ACC112 (cell line): ENCODE data around the gene TFAM.
A peak's percentile ranks its signal among the peaks of the same experiment; 100 is the strongest.

Source experiments
- H2AFZ ChIP-seq: fragments of 200-600 bp; sonication (generic); one replicate; pipeline ENCODE4 v1.6.0; 2017; ENCODE audit warnings: antibody characterized with exemption, low read length; ENCODE audit not compliant: unreplicated experiment
- H3K27ac ChIP-seq: fragments of 200-600 bp; sonication (generic); 2 replicates; pipeline ENCODE4 v1.5.1; 2014; ENCODE audit warnings: low read depth, mild to moderate bottlenecking, antibody characterized with exemption, low read length, moderate library complexity
- H3K27me3 ChIP-seq: fragments of 200-600 bp; sonication (generic); 2 replicates; pipeline ENCODE4 v1.6.1; 2014; ENCODE audit warnings: mild to moderate bottlenecking, antibody characterized with exemption, low read length, moderate library complexity, mixed read lengths; ENCODE audit not compliant: insufficient read depth
- H3K36me3 ChIP-seq: fragments of 200-600 bp; sonication (generic); 2 replicates; pipeline ENCODE4 v1.6.1; 2016; ENCODE audit warnings: mild to moderate bottlenecking, antibody characterized with exemption, low read length, moderate library complexity, mixed read lengths; ENCODE audit not compliant: insufficient read depth
- H3K4me1 ChIP-seq: fragments of 200-600 bp; sonication (generic); one replicate; pipeline ENCODE4 v1.6.1; 2016; ENCODE audit warnings: low read length, mixed read lengths; ENCODE audit not compliant: insufficient read depth, unreplicated experiment, control insufficient read depth
- H3K4me3 ChIP-seq: fragments of 200-600 bp; sonication (generic); 2 replicates; pipeline ENCODE4 v1.5.1; 2014; ENCODE audit warnings: mild to moderate bottlenecking, low read depth, low read length
- H3K79me2 ChIP-seq: fragments of 200-600 bp; sonication (generic); one replicate; pipeline ENCODE4 v1.6.0; 2016; ENCODE audit warnings: low read length; ENCODE audit not compliant: control insufficient read depth, unreplicated experiment, insufficient read depth

TFAM gene

GRCh38 chr10:58356756-58357155, 28.5 kb upstream of the TFAM start:
- no peak overlapping the region for H2AFZ ChIP-seq
- H3K36me3 ChIP-seq, result no peaks in the 10 kb centered on the region
- no peaks in the 10 kb centered on the region for H3K27me3 ChIP-seq
- H3K4me3 ChIP-seq, result no peak overlapping the region
- peaks cover 28% of the 10 kb centered on the region for H3K4me1 ChIP-seq
- no peak overlapping the region for H3K27ac ChIP-seq
- peaks cover 9% of the 10 kb centered on the region for H3K79me2 ChIP-seq

DNA sequence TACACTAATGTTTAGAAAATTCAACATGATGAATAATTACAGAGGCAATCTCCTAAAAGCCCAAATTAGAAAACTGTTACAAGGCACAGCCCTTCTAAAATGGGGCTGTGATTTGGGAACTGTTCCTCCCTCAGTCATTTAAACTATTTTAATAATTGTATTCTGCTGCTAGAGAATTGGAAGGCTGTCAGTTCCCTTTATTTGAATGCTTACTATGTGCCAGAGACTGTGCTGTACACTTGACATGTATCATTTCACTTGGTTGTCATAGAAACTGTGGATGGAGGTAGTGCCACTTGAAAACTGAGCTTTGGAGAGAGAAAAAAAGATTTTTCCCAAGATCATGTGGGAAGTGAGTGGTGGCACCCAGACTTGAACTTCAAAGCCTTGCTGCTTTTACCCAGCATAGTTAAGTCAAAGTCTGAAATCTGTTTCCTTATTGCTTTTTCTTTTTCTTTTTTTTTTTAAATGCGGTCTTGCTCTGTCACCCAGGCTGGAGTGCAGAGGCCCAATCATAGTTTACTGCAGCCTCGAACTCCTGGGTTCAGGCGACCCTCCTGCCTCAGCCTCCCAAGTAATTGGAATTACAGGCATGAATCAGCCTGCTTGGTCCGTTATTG, 26.8 kb upstream of the TFAM start:
- Histone ChIP-seq H3K36me3 (no peaks in the 10 kb centered on the region), H3K27ac (no peak overlapping the region), H3K27me3 (no peaks in the 10 kb centered on the region), H2AFZ (no peak overlapping the region), H3K79me2 (peaks cover 2% of the 10 kb centered on the region), H3K4me1 (peaks cover 36% of the 10 kb centered on the region), H3K4me3 (no peak overlapping the region)

- H3K4me3 ChIP-seq, result no peak overlapping the region
- peaks cover 2% of the 10 kb centered on the region for H3K79me2 ChIP-seq
- H3K4me1 ChIP-seq, result peaks cover 36% of the 10 kb centered on the region
- no peaks in the 10 kb centered on the region for H3K27me3 ChIP-seq
- no peaks in the 10 kb centered on the region for H3K36me3 ChIP-seq
- no peak overlapping the region for H2AFZ ChIP-seq
- H3K27ac ChIP-seq, result no peak overlapping the region
Observed at GRCh38 chr10:58358947-58359346, 26.3 kb upstream of the TFAM start.

- H3K79me2 ChIP-seq, result peaks cover 2% of the 10 kb centered on the region
- H3K4me1 ChIP-seq, result peaks cover 36% of the 10 kb centered on the region
- H2AFZ ChIP-seq, result no peak overlapping the region
- H3K27ac ChIP-seq, result no peak overlapping the region
- 0 out of 2 replicates have a peak, but pooled peaks cover under 1% of the 10 kb centered on the region for H3K36me3 ChIP-seq
- H3K4me3 ChIP-seq, result no peak overlapping the region
- no peaks in the 10 kb centered on the region for H3K27me3 ChIP-seq
Observed at GRCh38 chr10:58359541-58359940, 25.7 kb upstream of the TFAM start.

DNA sequence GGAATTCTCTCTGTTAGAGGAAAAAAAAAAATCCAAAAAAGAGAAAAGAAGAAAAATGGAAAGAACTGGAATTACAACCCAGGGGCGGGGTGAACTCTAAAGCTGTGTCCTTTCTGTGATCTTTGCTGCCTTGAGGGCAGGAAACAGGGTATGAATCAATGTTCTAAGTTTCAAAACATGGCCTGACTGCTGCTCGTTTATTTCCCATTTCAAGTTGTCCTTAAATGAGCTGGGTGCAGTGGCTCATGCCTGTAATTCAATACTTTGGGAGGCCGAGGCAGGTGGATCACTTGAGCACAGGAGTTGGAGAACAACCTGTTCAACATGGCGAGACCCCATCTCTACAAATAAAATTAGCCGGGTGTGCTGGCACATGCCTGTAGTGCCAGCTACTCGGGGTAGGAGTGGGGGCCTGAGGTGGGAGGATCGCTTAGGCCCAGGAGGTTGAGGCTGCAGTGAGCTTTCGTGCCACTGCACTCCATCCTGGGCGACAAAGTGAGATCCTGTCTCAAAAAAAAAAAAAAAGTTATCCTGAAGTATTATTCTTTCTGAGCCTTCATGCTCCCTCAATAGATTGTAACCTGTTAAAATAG, 24.7 kb upstream of the TFAM start:
- Histone ChIP-seq H3K4me1 (peaks cover 36% of the 10 kb centered on the region), H3K27ac (no peak overlapping the region), H3K79me2 (peaks cover 2% of the 10 kb centered on the region), H3K27me3 (no peaks in the 10 kb centered on the region), H3K4me3 (no peak overlapping the region), H3K36me3 (0 out of 2 replicates have a peak, but pooled peaks cover 4% of the 10 kb centered on the region), H2AFZ (no peak overlapping the region)

DNA sequence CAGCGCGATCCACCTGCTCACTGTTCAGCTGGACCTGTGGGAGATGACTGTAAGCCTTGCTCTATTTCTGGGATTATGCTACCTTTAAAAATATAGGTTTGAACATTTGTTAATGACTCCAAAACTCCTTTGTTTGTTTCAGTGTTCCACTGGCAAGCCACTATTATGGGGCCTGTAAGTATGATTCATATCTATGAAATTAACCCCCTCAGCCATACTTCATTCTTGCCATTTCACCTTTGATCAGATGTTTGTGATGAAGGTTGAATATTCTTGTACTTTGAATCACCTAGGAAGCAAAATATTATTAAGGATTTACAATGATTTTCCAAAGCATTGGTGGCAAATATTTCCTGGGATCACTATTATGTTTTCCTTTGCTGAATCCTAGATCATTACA, 23.9 kb upstream of the TFAM start:
- Histone ChIP-seq H3K36me3 (0 out of 2 replicates have a peak, but pooled peaks cover 4% of the 10 kb centered on the region), H3K27me3 (no peaks in the 10 kb centered on the region), H3K4me1 (peaks cover 35% of the 10 kb centered on the region), H3K4me3 (no peak overlapping the region), H2AFZ (no peak overlapping the region), H3K79me2 (peaks cover 2% of the 10 kb centered on the region), H3K27ac (no peak overlapping the region)

GRCh38 chr10:58362027-58362789, 23.0 kb upstream of the TFAM start:
- Histone ChIP-seq H3K36me3 (0 out of 2 replicates have a peak, but pooled peaks cover 4% of the 10 kb centered on the region), H3K27ac (peak overlapping the region; percentile 14), H3K4me3 (no peak overlapping the region)

GRCh38 chr10:58367069-58367468, 18.1 kb upstream of the TFAM start:
- H3K27me3 ChIP-seq, result no peaks in the 10 kb centered on the region
- no peaks in the 10 kb centered on the region for H3K79me2 ChIP-seq
- H3K27ac ChIP-seq, result no peak overlapping the region
- no peak overlapping the region for H3K4me3 ChIP-seq
- H3K36me3 ChIP-seq, result 0 out of 2 replicates have a peak, but pooled peaks cover 4% of the 10 kb centered on the region
- peaks cover 5% of the 10 kb centered on the region for H3K4me1 ChIP-seq
- H2AFZ ChIP-seq, result no peak overlapping the region

More at GRCh38 chr10:58362027-58362789, 23.0 kb upstream of the TFAM start:
- peaks cover 32% of the 10 kb centered on the region for H3K4me1 ChIP-seq
- no peak overlapping the region for H2AFZ ChIP-seq
- peaks cover 2% of the 10 kb centered on the region for H3K79me2 ChIP-seq
- no peaks in the 10 kb centered on the region for H3K27me3 ChIP-seq

- Histone ChIP-seq H3K4me3 (no peak overlapping the region), H3K4me1 (no peaks in the 10 kb centered on the region), H3K27me3 (no peaks in the 10 kb centered on the region), H3K36me3 (no peaks in the 10 kb centered on the region), H2AFZ (no peak overlapping the region), H3K27ac (no peak overlapping the region), H3K79me2 (no peaks in the 10 kb centered on the region)
Observed at GRCh38 chr10:58371473-58371872, 13.7 kb upstream of the TFAM start.

GRCh38 chr10:58372607-58373441, 12.4 kb upstream of the TFAM start:
- Histone ChIP-seq H3K4me3 (no peak overlapping the region), H3K79me2 (no peaks in the 10 kb centered on the region), H3K27me3 (no peaks in the 10 kb centered on the region), H2AFZ (no peak overlapping the region), H3K4me1 (no peaks in the 10 kb centered on the region), H3K36me3 (no peaks in the 10 kb centered on the region), H3K27ac (no peak overlapping the region)
